ENCODE data around the gene KCNN1.

GRCh38 chr19:17966129-17966483 is 801 bp upstream of the KCNN1 start:
- TF ChIP-seq, protein P1, sequence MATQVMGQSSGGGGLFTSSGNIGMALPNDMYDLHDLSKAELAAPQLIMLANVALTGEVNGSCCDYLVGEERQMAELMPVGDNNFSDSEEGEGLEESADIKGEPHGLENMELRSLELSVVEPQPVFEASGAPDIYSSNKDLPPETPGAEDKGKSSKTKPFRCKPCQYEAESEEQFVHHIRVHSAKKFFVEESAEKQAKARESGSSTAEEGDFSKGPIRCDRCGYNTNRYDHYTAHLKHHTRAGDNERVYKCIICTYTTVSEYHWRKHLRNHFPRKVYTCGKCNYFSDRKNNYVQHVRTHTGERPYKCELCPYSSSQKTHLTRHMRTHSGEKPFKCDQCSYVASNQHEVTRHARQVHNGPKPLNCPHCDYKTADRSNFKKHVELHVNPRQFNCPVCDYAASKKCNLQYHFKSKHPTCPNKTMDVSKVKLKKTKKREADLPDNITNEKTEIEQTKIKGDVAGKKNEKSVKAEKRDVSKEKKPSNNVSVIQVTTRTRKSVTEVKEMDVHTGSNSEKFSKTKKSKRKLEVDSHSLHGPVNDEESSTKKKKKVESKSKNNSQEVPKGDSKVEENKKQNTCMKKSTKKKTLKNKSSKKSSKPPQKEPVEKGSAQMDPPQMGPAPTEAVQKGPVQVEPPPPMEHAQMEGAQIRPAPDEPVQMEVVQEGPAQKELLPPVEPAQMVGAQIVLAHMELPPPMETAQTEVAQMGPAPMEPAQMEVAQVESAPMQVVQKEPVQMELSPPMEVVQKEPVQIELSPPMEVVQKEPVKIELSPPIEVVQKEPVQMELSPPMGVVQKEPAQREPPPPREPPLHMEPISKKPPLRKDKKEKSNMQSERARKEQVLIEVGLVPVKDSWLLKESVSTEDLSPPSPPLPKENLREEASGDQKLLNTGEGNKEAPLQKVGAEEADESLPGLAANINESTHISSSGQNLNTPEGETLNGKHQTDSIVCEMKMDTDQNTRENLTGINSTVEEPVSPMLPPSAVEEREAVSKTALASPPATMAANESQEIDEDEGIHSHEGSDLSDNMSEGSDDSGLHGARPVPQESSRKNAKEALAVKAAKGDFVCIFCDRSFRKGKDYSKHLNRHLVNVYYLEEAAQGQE (tag by site-specific recombination; IDR thresholded peaks at IDR 0.05), result no peak
- TF ChIP-seq GLIS2 (tag by site-specific recombination; IDR thresholded peaks at IDR 0.05), result no peak

Data from HEK293 (cell line).